Measurements from ENCODE around the gene CHID1.

CHID1 gene

DNA sequence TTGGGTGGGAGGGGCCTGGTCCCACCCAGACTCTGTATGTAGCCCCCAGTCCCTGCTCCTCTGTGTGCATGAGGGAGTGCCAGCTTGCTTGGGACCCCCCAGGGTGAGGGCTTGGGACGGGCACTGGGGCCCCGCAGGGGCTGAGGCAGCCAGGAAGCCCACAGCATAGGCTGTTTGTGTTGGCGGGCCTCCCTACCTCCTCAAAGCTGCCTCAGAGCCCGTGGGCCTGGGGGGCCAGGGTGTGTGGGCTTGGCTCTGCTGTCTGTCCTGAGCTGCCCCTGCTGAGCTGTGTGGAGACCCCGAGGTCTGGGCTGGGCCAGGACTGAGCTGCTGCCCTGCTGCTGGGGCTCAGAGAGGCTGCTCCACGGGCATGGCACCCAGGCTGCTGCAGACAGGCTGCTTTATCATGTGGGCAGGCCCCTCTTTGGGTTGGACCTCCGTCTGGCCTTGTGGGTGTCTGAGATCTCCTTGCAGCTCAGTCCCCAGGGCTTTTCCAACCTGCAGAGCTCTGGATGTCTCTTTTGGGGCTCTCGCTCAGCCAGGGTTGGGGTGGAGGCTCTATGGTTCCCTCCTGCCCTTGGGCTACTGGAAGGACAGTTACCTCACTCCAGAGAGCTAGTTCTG, 64.6 kb downstream of the CHID1 start:
- no peak for DNase-seq

GRCh38 chr11:844693-845644, 65.6 kb downstream of the CHID1 start:
- DNase-seq = no peak

DNA sequence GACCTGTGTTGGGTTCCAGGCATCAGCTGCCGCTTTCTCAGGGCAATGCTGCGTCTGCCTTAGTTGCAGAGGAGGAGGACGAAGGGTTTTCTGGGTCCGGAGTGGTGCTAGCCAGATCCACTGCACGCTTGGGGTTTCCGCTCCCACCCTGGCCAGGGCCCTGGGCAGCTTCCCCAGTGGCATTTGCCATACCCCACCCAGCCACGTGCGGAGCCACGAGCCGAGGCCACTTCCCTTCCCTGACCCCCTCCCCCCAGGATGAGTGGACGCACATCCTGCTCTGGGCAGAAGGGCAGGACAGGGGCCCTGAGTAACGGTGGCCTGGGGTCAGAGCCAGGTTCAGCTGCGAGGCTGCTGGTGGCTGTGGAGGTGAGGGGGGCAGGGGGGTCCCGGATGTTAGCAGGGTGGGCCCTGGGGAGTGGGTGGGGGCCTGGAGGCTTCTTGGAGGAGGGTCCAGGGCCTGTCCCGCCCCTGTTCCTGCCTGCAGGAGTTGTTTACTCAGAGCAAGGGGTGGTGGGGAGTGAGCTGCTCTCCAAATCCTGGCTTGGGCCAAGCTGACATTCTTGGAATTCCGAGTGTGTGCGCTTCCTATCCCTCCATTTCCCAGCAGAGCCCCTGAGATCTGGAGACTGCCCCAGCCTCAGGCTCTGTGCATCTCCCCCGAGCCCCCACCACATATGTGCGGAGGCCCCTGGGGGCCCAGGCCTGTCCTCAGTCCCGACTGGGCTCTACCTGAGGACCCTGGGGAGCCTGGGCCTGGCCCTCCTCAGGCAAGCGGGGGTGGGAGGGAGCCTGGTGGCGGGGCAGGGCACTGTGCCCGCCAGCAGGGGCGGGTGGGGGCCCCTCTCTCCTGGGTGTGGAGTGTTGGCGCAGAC, 66.6 kb downstream of the CHID1 start:
- no peak for DNase-seq

- DNase-seq = no peak
Measured at GRCh38 chr11:843086-843734, 67.4 kb downstream of the CHID1 start.

GRCh38 chr11:842370-843002, 68.1 kb downstream of the CHID1 start, which contains the start of the genes POLR2L and TSPAN4:
TSS of gene POLR2L (minus strand) at chr11:842529. CDS start at chr11:842508, 21 bp downstream.
TSS of gene TSPAN4 (plus strand) at chr11:842852. CDS start at chr11:850305, 7,453 bp downstream.
- peak; percentile 92 for DNase-seq

GRCh38 chr11:841981-842369, 68.6 kb downstream of the CHID1 start:
- DNase-seq = no peak

GRCh38 chr11:839875-840617, 70.6 kb downstream of the CHID1 start:
- DNase-seq = no peak

- DNase-seq = no peak
Measured at GRCh38 chr11:839280-839623, 71.4 kb downstream of the CHID1 start.

- DNase-seq = no peak
Measured at GRCh38 chr11:838441-839279, 72.0 kb downstream of the CHID1 start.

GRCh38 chr11:837990-838307, 72.7 kb downstream of the CHID1 start:
- no peak for DNase-seq

GRCh38 chr11:837189-837989, 73.2 kb downstream of the CHID1 start:
- no peak for DNase-seq

DNA sequence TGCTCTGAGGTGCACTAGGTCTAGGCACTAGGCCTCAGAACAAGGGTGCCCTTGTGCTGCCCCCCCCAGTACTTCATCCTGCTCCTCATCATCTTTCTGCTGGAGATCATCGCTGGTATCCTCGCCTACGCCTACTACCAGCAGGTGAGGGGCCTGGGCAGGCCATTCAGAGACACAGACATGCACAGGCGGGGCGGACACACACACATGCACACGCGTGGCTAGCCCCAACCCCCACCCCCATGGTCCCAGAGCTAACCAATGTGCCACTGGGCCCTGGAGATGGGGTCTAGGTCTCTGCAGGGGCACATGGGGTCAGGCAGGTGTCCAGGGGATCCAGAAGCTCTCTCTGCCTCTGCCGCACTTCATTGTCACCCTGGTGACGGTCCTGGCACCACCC, 73.9 kb downstream of the CHID1 start:
- DNase-seq = no peak

DNA sequence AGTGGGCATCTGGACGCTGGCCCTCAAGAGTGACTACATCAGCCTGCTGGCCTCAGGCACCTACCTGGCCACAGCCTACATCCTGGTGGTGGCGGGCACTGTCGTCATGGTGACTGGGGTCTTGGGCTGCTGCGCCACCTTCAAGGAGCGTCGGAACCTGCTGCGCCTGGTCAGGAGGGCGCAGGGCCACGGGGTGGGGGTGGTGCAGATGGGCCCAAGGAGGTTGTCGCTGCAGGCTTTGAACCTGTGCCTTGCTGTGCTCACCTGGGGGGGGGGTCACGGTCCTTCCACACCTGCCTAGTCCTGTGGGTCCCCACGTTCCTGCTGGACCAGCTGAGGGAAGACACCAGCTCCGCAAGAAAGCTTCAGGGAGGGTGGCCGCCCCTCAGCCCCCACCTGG, 74.3 kb downstream of the CHID1 start:
- DNase-seq = no peak

DNA sequence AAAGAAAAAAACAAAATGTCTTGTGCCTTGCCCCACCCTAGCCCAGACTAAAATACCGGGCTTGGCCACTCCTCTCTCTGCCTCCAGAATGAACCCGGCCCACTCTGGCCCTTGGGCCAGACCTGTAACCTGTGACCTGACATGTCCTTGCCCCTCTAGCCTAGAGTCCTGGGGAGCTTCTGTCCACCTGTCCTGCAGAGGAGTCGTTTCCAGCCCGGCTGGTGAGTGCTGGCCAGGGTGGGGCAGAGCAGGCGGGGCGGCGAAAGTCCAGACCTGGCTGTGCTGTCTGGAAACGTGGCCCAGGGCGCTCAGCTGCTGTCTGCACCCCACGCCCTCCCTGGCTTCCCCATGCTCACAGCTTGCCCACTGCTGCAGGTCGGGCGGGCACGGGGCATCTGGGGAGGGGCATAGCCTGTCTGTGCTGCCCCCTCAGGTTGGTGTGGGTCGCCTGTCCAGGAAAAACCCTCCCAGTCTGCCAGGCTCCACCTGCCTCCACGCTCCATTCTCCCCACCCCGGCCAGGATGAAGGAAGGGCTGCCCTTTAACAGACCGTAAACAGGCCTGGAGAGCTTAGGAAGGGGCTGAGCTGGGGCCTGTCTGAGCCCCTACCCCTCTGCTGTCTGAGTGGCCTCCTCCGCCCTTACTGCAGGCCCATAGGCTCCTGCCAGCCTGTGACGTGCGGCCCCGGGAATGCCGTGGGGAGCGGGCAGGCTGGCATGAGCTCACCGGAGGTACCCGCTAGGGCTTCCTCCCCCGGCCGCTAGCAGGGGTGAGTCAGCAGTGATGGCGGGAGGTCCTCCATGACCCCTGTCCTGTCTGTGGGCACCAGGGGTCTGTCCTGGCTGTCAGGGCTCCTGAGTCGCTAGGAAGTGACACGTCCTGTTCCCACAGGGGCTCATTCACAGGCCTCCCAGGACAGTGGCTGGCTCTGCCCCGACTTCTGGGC, 76.0 kb downstream of the CHID1 start:
- DNase-seq = peak; percentile 31

- DNase-seq = peak; percentile 18
Measured at GRCh38 chr11:833849-834311, 76.7 kb downstream of the CHID1 start.

DNA sequence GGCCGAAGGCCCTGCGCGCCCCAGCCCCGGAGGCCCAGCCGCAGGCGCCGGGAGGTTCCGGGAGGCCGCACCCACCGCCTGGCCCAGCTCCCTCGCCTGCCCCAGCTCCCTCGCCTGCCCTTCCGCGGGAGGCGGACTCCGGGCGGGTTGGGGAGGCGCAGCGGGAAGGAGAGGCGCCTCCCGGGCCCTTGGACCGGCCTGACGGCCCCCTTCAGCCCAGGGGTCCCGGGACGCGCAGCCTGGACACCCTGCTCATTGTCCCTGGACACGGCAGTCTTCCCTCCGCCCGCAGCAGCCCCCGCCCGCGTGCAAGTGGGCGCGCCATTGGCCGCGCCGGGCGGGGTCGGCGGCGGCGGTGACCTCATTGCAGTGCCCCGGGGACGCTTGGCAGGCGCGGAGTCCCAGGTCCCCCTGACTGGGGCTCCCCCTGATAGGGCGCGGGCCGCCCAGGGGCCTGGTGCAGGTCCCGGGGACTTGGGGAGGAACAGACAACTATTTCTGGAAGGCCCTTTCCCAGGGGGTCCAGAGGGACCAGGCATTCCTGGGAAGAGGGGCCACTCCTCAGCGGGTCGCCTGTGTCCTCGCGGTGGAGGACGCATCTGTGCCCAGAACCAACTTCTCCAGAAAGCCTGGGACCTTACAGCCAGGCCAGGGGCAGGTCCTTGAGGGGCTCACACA, 77.4 kb downstream of the CHID1 start:
- DNase-seq = peak; percentile 53

DNA sequence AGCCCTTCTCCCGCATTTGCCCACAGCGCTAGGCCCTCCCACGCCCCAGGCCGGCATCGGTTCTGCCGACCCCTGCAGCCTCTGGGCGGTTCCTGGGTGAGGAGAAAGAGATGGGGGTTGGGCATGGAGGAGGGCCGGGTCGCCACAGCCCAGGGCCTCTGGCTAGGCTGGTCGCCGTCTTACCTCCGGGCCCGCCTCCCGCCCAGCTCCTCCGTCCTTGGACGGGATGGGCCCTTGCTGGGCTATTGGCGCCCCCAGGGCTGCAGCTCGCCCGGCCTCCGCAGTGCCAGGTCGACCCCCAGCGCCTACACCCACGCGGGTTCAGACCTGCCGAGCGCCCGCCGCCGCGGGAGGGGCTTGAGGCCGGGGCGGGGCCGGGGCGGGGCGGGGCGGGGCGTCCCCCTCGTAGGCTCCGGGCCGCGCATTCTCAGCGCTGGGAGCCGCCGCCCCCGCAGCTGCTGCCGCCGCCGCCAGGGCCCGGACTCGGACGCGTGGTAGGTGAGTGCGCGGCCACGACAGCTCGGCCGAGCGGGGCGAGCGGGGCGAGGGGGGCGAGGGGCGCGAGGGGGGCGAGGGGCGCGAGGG, 78.0 kb downstream of the CHID1 start, which contains the start of gene CD151:
Gene CD151, plus strand, starts transcription at position 424 of the 585 bp plus-strand sequence. CDS start 3,118 bp downstream, outside the sequence.
- DNase-seq = peak; percentile 60

Measured in activated T-cell treated with anti-CD3 and anti-CD28 coated beads, Interleukin-2, amount 50 U/mL, for 1 hour (primary cell).